Parietal lobe (tissue), 2 donors: ENCODE measurements around the gene DHX36. TPM values are rescaled to one million over a fixed set of nuclear protein-coding genes. Genes with fewer than 3 reads are reported as not detected.

Experiments
- small RNA-seq: library from RNA; depleted of rRNA; stranded (forward); fragments of <200 nt; gene quantifications from one replicate; pipeline ENCODE3, GENCODE V24; 2014; ENCODE audit warnings: low replicate concordance
- total RNA-seq: library from RNA; depleted of rRNA; stranded (reverse); fragments of >200 nt; gene quantifications from one replicate; pipeline ENCODE4 v1.2.3, GENCODE V29; 2014

Gene DHX36, protein sequence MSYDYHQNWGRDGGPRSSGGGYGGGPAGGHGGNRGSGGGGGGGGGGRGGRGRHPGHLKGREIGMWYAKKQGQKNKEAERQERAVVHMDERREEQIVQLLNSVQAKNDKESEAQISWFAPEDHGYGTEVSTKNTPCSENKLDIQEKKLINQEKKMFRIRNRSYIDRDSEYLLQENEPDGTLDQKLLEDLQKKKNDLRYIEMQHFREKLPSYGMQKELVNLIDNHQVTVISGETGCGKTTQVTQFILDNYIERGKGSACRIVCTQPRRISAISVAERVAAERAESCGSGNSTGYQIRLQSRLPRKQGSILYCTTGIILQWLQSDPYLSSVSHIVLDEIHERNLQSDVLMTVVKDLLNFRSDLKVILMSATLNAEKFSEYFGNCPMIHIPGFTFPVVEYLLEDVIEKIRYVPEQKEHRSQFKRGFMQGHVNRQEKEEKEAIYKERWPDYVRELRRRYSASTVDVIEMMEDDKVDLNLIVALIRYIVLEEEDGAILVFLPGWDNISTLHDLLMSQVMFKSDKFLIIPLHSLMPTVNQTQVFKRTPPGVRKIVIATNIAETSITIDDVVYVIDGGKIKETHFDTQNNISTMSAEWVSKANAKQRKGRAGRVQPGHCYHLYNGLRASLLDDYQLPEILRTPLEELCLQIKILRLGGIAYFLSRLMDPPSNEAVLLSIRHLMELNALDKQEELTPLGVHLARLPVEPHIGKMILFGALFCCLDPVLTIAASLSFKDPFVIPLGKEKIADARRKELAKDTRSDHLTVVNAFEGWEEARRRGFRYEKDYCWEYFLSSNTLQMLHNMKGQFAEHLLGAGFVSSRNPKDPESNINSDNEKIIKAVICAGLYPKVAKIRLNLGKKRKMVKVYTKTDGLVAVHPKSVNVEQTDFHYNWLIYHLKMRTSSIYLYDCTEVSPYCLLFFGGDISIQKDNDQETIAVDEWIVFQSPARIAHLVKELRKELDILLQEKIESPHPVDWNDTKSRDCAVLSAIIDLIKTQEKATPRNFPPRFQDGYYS
- total RNA-seq = 181 TPM

DNA sequence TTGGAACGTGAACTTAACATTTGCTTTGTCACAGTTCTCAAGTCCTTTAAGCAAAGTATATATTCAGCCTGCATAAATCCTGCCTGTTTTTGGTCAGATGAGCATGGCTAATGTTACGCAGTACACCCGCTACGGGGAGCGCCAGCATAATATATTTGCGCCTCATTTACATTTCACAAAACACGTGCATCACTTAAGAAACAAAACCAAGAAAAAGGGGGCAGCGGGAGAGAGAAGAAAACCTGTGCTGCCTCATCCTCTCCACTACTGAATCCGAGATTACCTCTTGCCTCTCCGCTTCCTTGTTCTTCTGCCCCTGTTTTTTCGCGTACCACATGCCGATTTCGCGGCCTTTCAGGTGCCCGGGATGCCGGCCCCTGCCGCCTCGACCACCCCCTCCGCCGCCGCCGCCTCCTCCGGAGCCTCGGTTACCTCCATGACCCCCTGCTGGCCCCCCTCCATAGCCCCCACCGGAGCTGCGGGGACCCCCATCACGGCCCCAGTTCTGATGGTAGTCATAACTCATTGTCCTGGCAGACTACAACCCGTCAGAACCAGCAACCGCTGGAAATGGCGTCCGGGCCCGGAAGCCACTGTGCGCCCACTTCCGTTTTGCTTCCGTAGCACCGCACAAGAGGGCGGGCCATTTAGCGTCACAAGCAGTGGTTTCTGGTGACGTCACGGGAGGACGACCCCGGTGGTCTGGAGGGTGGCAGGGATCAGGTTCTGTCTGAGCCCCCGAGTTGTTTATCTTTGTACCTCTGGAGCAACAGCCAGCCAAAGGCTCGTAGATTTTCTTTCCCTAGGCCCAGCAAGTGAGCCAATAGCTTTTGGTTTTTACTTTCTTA, at the start of gene DHX36:
DHX36 (minus strand) TSS at position 597 of the 848 bp plus-strand sequence; CDS start at position 526, 71 bp downstream.

Small RNAs within 50 kb of the gene (small RNA-seq; reads per million reads assigned to genes)
- not detected for gene RF01210

Other genes with a start within 250 kb of the DHX36 start
- gene ARHGEF26, start 203.1 kb downstream of the DHX36 start, total RNA-seq = 11.9 TPM
- 1.9 TPM for gene GPR149, start 105.7 kb upstream of the DHX36 start, total RNA-seq